Effector CD4-positive, alpha-beta T cell (primary cell): ENCODE results near the gene CLASRP.

ENCODE experiments used
- DNase-seq: peaks from one replicate; pipeline ENCODE4 v3.0.0-alpha.2; 2020

CLASRP gene

GRCh38 chr19:45087531-45087930 lies 48.7 kb downstream of the CLASRP start:
- DNase-seq = peak; percentile 47

DNA sequence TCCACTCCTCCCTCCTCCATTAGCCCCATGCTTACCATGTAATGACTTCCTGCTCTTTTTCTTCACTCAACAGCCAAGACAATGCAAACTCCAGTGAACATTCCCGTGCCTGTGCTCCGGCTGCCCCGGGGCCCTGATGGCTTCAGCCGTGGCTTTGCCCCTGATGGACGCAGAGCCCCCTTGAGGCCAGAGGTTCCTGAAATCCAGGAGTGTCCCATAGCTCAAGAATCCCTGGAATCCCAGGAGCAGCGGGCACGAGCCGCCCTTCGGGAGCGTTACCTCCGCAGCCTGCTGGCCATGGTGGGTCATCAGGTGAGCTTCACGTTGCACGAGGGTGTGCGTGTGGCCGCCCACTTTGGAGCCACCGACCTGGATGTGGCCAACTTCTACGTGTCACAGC lies 51.2 kb downstream of the CLASRP start:
- DNase-seq = no peak

DNA sequence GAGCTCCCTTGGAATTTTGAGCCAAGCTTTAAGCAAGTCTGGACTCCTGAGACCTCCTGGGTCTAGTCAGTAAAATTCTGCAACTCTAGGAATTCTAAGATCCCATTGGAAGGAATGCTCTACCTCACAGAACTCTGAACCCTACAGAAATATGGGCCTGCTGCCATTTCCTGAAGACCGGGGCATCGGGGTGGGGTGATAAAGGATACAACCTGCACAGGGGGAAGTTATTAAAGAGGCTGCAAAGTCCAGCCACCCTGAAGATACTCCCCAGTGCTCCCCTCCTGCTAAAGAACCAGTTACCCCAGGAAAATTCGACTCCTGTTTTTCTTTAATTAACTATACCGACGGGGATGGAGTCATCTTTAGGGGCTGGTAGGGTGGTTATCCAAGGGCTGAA lies 51.8 kb downstream of the CLASRP start:
- no peak for DNase-seq

DNA sequence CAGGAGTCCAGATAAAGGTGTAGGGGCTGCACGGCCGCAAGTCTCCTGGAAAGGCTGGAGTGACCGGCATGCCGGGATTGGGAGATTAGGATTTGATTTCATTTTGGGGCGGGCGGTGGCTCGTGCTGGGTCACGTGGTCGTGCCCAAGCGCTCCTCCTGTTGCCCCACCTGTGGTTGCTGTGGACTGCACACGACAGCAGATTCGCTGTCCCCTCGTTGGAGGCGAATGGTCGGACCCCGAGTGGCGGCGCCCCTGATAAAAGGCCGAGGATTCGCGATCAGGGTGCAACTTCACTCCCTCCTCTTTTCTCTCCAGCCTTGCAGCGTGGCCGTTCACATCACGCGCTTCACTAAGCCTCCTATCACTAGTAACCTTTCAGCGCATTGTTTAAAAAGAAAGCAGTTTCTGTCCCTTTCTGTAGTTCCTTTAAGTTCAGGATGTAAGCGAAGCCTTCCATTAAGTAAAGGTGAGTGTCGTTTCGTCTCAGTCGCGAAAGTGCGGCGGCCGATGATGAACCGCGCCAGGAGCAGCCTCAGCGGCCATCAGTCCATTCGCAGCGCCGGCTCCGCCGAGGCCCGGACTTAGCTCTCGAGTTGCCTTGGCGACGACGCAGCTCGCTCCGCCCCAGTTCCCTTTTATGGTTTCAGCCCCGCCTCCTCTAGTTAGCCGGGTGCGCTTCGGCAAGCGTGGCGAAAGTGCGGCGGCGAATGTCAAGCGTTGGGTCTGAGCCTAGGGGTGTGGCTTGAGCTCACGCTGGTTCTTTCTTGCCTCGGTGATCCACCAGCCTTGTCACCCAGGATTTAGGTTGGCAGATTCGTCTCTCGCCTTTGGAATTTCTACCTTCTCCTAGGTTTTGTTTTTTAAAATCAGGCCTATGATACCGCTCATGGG lies 52.4 kb downstream of the CLASRP start:
- DNase-seq = peak; percentile 97

- DNase-seq = peak; percentile 92
Observed at GRCh38 chr19:45092747-45093678, 54.2 kb downstream of the CLASRP start, which contains the start of gene PPP1R37. Gene PPP1R37 (plus strand): TSS chr19:45093179. CDS start chr19:45093326, 147 bp downstream.

- DNase-seq = no peak
Observed at GRCh38 chr19:45094137-45094536, 55.3 kb downstream of the CLASRP start.

DNA sequence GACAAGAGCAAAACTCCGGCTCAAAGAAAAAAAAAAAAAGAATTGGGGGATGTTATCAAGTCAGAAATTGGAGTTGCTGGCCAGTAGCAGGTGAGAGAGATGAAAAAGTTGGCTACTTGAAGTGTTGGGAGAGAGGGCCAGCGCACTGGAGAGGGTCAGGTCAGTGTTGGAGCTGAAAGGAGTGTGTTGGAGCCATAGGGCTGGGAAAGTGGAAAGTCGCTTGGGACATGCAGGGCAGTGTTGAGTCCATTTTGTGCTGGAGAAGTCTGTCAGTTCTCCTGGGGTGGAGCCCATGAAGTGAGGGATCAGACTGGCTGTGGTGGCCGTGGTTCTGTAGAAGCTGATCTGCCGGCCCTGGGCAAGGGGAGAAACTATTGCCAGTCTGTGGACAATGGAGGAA lies 55.9 kb downstream of the CLASRP start:
- DNase-seq = no peak

GRCh38 chr19:45095496-45096413 lies 56.9 kb downstream of the CLASRP start:
- DNase-seq = no peak

DNA sequence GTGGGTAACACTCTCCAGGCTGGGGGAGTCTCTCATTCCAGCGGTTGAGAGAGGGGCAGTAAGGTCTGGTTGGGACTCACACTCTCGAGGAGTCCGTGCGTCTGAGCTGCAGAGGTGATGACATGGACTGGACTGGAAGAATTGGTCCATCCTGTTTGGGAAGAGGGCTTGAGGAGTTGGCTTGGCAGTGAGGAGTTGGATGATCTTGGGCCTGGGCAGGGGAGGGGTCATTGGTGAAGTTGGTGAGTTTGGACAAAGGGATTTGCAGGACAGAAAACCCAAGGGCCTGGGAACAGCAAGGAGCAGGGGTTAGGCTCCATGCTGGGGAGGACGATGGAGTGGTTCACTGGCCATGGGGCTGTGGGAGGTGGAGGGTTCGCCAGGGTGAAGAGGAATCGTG lies 57.9 kb downstream of the CLASRP start:
- DNase-seq = no peak

DNA sequence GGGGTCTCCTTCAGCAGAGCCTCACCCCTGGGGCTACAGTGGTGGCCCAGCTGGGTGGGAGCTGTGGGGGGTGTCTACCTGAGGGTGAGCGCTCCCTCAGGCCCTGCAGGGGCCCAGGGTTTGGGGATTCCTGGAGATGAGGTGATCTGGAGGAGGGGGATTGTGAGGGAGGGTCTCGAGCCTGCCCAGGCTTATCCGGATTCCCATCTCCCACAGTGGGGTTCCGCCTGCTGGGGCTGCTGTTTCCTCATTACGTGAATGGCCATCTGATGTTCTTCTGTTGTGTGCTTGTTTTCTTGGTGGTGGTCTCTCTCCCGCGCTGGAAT lies 58.6 kb downstream of the CLASRP start:
- DNase-seq = no peak

DNA sequence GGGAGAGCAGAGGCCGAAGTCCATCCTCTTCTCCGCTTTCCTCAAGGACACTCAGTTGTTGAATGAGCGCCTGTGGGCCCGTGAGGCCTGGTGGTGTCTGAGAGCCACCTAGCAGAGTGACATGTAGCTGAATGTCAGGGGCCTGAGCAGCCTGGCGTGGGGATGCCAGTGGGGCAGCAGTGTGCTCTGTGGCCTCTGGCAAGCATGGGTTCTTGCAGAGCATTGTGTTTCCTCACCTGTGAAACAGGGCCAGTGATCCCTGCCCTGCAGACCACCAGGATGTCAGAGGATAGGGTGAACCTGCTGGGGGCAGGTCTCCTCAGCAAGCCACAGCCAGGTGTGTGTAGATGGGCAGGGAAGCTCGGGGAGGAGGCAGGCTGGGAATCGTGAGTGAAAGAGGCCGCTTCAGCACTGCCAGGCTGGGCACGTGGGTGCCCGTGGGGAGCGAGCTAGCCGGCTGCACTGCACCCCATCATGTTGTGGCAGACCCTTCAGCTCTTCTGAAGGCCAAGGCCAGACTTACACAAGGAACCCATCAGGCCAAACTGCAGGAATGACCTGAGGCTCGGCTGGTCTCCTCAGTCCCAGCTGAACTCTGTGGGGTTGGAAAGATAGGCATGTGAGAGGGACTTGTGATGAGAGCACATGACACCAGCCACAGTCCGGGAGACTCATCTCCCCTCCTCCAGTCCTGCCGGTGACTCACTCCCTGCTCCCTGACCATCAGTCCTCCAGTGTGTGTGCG lies 59.1 kb downstream of the CLASRP start:
- no peak for DNase-seq

GRCh38 chr19:45098521-45099466 lies 59.9 kb downstream of the CLASRP start:
- DNase-seq = no peak

GRCh38 chr19:45099467-45100191 lies 60.8 kb downstream of the CLASRP start:
- no peak for DNase-seq

DNA sequence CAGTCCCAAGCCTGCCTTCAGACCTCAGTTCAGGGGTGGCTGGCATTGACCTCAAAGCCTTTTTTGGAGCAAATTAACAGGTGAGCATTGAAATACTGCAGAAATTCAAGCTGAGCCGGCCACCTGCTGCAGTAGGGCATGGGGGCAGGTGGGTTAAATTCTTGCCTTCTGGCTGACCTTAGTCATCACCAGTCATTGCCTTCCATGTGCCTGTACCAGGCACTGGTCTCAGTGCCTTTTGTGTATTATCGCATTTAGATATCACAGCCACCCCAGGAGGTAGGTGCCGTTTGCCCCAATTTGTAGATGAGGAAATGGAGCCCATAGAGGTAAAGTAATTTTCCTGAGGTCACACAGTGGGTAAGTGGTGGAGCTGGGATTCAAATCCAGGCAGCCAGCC lies 61.4 kb downstream of the CLASRP start:
- DNase-seq = no peak

DNA sequence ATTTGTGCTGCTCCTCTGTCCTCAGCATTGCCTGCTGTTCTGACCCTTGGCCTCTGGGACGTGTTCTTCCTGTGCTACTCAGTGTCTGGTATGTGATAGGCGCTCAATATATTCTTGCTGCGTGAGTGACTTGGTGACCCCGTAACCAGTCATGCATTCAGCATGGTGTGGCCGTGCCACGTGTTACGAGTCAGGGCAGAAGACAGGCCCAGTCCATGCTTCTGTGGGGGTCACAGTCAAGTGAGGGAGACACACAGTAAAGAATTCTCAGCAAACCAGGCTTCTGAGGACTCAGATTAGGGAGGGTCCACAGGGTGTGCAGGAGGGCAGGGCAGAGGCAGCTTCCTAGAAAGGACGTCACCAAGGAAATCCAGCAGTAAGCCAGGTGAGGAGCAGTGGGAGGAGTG lies 62.0 kb downstream of the CLASRP start:
- no peak for DNase-seq

- DNase-seq = no peak
Observed at GRCh38 chr19:45101806-45102205, 63.0 kb downstream of the CLASRP start.

DNA sequence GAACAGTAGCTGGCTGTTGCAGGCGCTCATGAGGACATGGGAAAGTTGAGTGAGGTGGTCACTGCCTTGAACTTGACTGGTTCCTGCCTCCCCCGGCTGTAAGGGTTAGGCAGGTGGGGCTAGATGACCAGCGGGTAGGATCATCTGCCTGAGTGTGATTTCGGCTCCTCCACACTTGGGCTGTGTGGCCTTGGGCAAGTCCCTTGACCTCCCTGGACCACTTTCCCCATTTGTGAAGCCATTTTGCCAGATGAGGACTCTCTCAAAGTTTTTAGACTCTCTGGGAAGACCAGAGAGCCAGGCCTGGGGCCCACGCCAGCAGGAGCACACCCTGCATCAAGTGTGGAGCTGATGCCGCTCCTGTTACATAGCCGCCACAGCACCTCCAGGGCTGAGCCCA lies 63.6 kb downstream of the CLASRP start:
- no peak for DNase-seq

DNA sequence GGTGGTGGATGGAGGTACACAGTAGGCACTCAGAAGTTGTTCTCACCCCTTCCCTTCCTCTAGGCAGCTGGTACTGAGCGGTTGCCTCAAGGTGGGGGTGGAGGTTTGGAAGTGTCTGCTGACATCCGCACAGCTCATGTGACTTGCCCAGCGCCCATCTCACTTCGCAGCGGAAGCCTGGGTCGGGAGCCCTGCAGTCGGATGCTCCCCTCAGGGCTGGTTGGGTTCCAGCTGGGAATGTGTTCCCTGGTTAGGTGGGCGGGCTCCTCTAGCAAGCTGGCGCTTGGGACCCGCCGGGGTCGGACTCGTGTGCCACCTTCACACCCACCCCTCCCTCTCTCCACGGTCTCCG lies 64.3 kb downstream of the CLASRP start:
- DNase-seq = no peak

DNA sequence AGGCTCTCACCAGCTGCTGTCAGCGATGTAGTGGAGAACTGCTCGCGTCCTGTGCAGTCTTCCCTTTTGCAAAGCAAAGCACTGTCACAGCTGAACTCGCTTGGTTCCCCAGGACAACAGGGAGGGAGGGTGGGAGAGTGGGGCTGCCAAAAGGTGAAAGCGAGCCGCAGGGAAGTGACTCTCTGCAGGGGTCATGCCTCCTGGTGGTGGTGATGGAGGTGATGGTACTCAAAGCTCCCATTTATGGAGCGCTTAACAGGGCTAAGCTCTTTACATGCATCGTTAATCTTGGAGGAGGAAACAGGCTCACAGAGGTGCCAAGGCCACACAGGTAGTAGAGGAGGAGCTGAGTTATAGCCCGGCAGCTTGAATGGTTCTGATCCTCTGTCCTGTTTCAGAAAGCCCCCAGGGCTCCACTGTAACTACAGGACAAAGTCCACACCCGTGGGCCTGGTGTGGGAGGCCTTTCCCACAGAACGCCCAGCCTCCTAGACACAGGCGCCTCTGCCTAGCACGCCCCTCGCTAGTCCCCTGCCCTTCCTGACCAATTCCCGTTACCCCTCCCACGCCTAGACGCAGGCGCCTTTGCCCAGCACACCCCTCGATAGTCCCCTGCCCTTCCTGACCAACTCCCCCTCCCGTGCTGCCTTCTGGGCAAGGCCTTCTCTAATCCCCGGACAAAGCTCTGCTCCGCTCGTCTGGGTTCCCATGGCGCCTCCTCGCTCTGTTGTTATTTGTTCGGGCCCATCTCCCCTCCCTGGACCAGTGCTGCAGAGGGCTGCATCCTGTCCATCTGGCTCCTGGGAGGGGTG lies 64.9 kb downstream of the CLASRP start:
- no peak for DNase-seq
